Mucosa of rectum (tissue), 2 donors: ENCODE results near the gene BCR.

Experiments
- H3K27ac ChIP-seq, 2 donors: one replicate each; pipeline ENCODE4 v1.7.0; 2013; ENCODE audit warnings: inconsistent platforms in 2 of 2, low read depth in 2 of 2, low read length in 2 of 2
- H3K27me3 ChIP-seq, 2 donors: one replicate each; pipeline ENCODE4 v1.7.0; 2013; ENCODE audit warnings: low read length in 2 of 2; ENCODE audit not compliant: control insufficient read depth in 2 of 2, insufficient read depth in 2 of 2
- H3K36me3 ChIP-seq, 2 donors: one replicate each; pipeline ENCODE4 v1.7.0; 2013; ENCODE audit warnings: low read length in 2 of 2; ENCODE audit not compliant: control insufficient read depth in 2 of 2, insufficient read depth in 2 of 2
- H3K4me1 ChIP-seq, 2 donors: one replicate each; pipeline ENCODE4 v1.7.0; 2013; ENCODE audit warnings: low read length in 2 of 2, mild to moderate bottlenecking in 1 of 2; ENCODE audit not compliant: control insufficient read depth in 2 of 2, insufficient read depth in 2 of 2
- H3K4me3 ChIP-seq, 2 donors: one replicate each; pipeline ENCODE4 v1.7.0; 2013; ENCODE audit warnings: low read length in 2 of 2
- H3K9ac ChIP-seq, 2 donors: one replicate each; pipeline ENCODE4 v1.7.0; 2013; ENCODE audit warnings: low read length in 2 of 2, low read depth in 1 of 2, mild to moderate bottlenecking in 1 of 2
- H3K9me3 ChIP-seq, 2 donors: one replicate each; pipeline ENCODE4 v1.7.0; 2013; ENCODE audit warnings: low read length in 2 of 2; ENCODE audit not compliant: control insufficient read depth in 2 of 2
- donor health status: healthy.
- donor health status: Normal muscosa, but diverticular disease.

The BCR gene

GRCh38 chr22:23221351-23221804, 41.1 kb downstream of the BCR start:
- H3K27ac ChIP-seq, result no peak overlapping the region
- H3K4me1 ChIP-seq, result peaks cover 60 to 64% of the 10 kb centered on the region in 2 donors
- H3K9ac ChIP-seq, result no peak overlapping the region
- H3K4me3 ChIP-seq, result no peak overlapping the region
- no peaks in the 10 kb centered on the region for H3K36me3 ChIP-seq
- no peaks in the 10 kb centered on the region for H3K9me3 ChIP-seq
- no peaks in the 10 kb centered on the region for H3K27me3 ChIP-seq

- Histone ChIP-seq H3K9ac (no peak overlapping the region), H3K27ac (peak overlapping the region in 1 of 2 donors; percentile 25), H3K4me3 (no peak overlapping the region), H3K27me3 (no peaks in the 10 kb centered on the region), H3K9me3 (no peaks in the 10 kb centered on the region), H3K36me3 (no peaks in the 10 kb centered on the region), H3K4me1 (peaks cover 63 to 68% of the 10 kb centered on the region in 2 donors)
These were observed 41.9 kb downstream of the BCR start for GRCh38 chr22:23222033-23222792.

- H3K9me3 ChIP-seq, result no peaks in the 10 kb centered on the region
- H3K4me3 ChIP-seq, result no peak overlapping the region
- no peaks in the 10 kb centered on the region for H3K36me3 ChIP-seq
- H3K4me1 ChIP-seq, result peaks cover 62 to 73% of the 10 kb centered on the region in 2 donors
- H3K27ac ChIP-seq, result peak overlapping the region; percentile 25 to 64
- H3K9ac ChIP-seq, result peak overlapping the region in 1 of 2 donors; percentile 56
- H3K27me3 ChIP-seq, result no peaks in the 10 kb centered on the region
These were observed 42.7 kb downstream of the BCR start for GRCh38 chr22:23222793-23223568.

GRCh38 chr22:23223569-23224317, 43.4 kb downstream of the BCR start:
- H3K27me3 ChIP-seq, result no peaks in the 10 kb centered on the region
- H3K36me3 ChIP-seq, result no peaks in the 10 kb centered on the region
- no peaks in the 10 kb centered on the region for H3K9me3 ChIP-seq
- H3K4me1 ChIP-seq, result peaks cover 55 to 65% of the 10 kb centered on the region in 2 donors
- H3K27ac ChIP-seq, result peak overlapping the region; percentile 25 to 64
- H3K9ac ChIP-seq, result peak overlapping the region; percentile 36 to 56
- H3K4me3 ChIP-seq, result peak overlapping the region; percentile 33 to 34

- no peaks in the 10 kb centered on the region for H3K27me3 ChIP-seq
- H3K4me1 ChIP-seq, result peaks cover 44 to 54% of the 10 kb centered on the region in 2 donors
- H3K36me3 ChIP-seq, result no peaks in the 10 kb centered on the region
- no peak overlapping the region for H3K4me3 ChIP-seq
- H3K27ac ChIP-seq, result peak overlapping the region in 1 of 2 donors; percentile 73
- H3K9ac ChIP-seq, result no peak overlapping the region
- no peaks in the 10 kb centered on the region for H3K9me3 ChIP-seq
These were observed 44.5 kb downstream of the BCR start for GRCh38 chr22:23224846-23225245.

GRCh38 chr22:23225337-23225723, 45.0 kb downstream of the BCR start:
- H3K27me3 ChIP-seq, result no peaks in the 10 kb centered on the region
- H3K9me3 ChIP-seq, result no peaks in the 10 kb centered on the region
- peaks cover 39 to 50% of the 10 kb centered on the region in 2 donors for H3K4me1 ChIP-seq
- no peak overlapping the region for H3K9ac ChIP-seq
- peak overlapping the region; percentile 73 to 77 for H3K27ac ChIP-seq
- no peaks in the 10 kb centered on the region for H3K36me3 ChIP-seq
- no peak overlapping the region for H3K4me3 ChIP-seq

- H3K9ac ChIP-seq, result peak overlapping the region; percentile 9 to 35
- H3K4me3 ChIP-seq, result peak overlapping the region in 1 of 2 donors; percentile 24
- peaks cover 35 to 45% of the 10 kb centered on the region in 2 donors for H3K4me1 ChIP-seq
- H3K27ac ChIP-seq, result peak overlapping the region; percentile 73 to 77
- no peaks in the 10 kb centered on the region for H3K36me3 ChIP-seq
- H3K9me3 ChIP-seq, result no peaks in the 10 kb centered on the region
- no peaks in the 10 kb centered on the region for H3K27me3 ChIP-seq
These were observed 45.6 kb downstream of the BCR start for GRCh38 chr22:23225724-23226496.

- Histone ChIP-seq H3K4me3 (peak overlapping the region in 1 of 2 donors; percentile 24), H3K9me3 (no peaks in the 10 kb centered on the region), H3K27ac (peak overlapping the region; percentile 73 to 77), H3K27me3 (no peaks in the 10 kb centered on the region), H3K9ac (peak overlapping the region; percentile 9 to 35), H3K4me1 (peaks cover 35 to 45% of the 10 kb centered on the region in 2 donors), H3K36me3 (no peaks in the 10 kb centered on the region)
These were observed 46.2 kb downstream of the BCR start for GRCh38 chr22:23226497-23226850.

- Histone ChIP-seq H3K36me3 (no peaks in the 10 kb centered on the region), H3K4me3 (no peak overlapping the region), H3K9ac (no peak overlapping the region), H3K9me3 (no peaks in the 10 kb centered on the region), H3K27me3 (no peaks in the 10 kb centered on the region), H3K27ac (peak overlapping the region; percentile 73 to 77), H3K4me1 (peaks cover 33 to 45% of the 10 kb centered on the region in 2 donors)
These were observed 47.1 kb downstream of the BCR start for GRCh38 chr22:23227380-23227779.
